ENCODE data around the gene SMIM21.

DNA sequence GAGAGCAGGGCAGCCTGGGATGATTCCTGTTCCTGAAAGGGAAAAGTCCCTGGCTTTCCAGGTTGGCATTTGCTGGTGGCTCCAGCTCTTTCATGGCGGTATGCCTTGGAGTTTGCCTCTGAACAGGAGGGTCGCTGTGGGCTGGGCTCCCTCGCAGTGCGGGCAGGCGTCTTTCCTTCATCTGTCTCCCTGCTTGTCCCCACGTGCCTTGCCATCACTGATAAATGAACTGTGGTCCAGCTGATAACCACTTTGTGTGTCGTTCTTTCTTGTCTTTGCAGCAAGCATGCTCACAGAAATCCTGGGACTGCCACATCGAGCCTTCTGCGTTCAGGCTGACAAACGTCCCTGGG, 35.3 kb downstream of the SMIM21 start:
- TF ChIP-seq, protein P1, sequence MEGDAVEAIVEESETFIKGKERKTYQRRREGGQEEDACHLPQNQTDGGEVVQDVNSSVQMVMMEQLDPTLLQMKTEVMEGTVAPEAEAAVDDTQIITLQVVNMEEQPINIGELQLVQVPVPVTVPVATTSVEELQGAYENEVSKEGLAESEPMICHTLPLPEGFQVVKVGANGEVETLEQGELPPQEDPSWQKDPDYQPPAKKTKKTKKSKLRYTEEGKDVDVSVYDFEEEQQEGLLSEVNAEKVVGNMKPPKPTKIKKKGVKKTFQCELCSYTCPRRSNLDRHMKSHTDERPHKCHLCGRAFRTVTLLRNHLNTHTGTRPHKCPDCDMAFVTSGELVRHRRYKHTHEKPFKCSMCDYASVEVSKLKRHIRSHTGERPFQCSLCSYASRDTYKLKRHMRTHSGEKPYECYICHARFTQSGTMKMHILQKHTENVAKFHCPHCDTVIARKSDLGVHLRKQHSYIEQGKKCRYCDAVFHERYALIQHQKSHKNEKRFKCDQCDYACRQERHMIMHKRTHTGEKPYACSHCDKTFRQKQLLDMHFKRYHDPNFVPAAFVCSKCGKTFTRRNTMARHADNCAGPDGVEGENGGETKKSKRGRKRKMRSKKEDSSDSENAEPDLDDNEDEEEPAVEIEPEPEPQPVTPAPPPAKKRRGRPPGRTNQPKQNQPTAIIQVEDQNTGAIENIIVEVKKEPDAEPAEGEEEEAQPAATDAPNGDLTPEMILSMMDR (conservative IDR thresholded peaks at IDR 0.05): no peak
- TF ChIP-seq ZFX (IDR thresholded peaks at IDR 0.05): no peak

Data from C4-2B (cell line).